ENCODE results near the gene UBE2L3. TPM values are rescaled to one million over a fixed set of nuclear protein-coding genes. Genes with fewer than 3 reads are reported as not detected.
"Not testable (repeated sequence)": the region's sequence is repeated elsewhere in the genome, so short reads cannot be mapped to it uniquely, and the experiment has no call there.

Gene UBE2L3
- total RNA-seq, 4 donors from 2014 or later = 12.1 to 41.6 (median 24.1) TPM

DNA sequence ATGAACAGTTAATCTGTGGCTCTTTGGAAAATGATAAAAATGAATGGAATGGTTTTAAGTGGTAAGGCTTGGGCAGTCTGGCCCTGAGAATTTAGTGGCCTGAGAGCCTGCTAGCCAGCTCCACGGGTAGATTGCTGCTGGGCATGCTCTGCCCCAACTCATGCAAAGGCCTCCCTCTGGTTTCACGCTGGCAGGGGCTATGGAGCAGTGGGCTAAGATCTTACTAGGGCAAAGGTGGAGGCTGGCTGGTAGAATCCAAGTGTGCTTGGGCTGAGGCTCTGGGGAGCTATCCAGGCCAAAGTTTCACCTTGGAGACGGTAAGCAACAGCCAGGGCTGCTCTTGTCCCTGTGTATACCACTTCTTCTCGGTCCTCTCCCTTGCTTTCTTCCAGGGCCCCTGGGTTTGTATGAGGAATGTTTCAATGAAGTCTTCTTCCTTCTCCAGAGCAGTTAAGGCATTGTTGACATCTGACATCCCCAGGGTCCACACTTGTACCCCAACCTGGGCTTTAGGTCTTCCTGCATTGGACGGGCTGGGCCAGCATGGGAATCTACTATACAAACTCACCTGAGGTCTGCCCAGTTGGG lies 27.4 kb downstream of the UBE2L3 start:
- H3K27ac ChIP-seq = no peak overlapping the region
- no peaks in the 10 kb centered on the region for H3K27me3 ChIP-seq
- no peak overlapping the region for H3K4me3 ChIP-seq
- H3K4me1 ChIP-seq = peaks cover 0 to 3% of the 10 kb centered on the region in 2 donors
- H3K9me3 ChIP-seq = no peaks in the 10 kb centered on the region
- TF ChIP-seq POLR2A (IDR thresholded peaks at IDR 0.05) = no peak
- TF ChIP-seq, protein P1, sequence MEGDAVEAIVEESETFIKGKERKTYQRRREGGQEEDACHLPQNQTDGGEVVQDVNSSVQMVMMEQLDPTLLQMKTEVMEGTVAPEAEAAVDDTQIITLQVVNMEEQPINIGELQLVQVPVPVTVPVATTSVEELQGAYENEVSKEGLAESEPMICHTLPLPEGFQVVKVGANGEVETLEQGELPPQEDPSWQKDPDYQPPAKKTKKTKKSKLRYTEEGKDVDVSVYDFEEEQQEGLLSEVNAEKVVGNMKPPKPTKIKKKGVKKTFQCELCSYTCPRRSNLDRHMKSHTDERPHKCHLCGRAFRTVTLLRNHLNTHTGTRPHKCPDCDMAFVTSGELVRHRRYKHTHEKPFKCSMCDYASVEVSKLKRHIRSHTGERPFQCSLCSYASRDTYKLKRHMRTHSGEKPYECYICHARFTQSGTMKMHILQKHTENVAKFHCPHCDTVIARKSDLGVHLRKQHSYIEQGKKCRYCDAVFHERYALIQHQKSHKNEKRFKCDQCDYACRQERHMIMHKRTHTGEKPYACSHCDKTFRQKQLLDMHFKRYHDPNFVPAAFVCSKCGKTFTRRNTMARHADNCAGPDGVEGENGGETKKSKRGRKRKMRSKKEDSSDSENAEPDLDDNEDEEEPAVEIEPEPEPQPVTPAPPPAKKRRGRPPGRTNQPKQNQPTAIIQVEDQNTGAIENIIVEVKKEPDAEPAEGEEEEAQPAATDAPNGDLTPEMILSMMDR (IDR thresholded peaks at IDR 0.05) = no peak
- H3K36me3 ChIP-seq = no peaks in the 10 kb centered on the region
- DNase-seq = no peak
- intact Hi-C loops (cut with DNase I; ENCODE audit: low total_unique reads) = no loop called here

- H3K36me3 ChIP-seq; H3K27me3 ChIP-seq; H3K27ac ChIP-seq; DNase-seq; H3K9me3 ChIP-seq; H3K4me3 ChIP-seq; H3K4me1 ChIP-seq; intact Hi-C loops (cut with DNase I; ENCODE audit: low total_unique reads): not testable (repeated sequence)
These were observed 29.0 kb downstream of the UBE2L3 start for GRCh38 chr22:21596356-21597135.

DNA sequence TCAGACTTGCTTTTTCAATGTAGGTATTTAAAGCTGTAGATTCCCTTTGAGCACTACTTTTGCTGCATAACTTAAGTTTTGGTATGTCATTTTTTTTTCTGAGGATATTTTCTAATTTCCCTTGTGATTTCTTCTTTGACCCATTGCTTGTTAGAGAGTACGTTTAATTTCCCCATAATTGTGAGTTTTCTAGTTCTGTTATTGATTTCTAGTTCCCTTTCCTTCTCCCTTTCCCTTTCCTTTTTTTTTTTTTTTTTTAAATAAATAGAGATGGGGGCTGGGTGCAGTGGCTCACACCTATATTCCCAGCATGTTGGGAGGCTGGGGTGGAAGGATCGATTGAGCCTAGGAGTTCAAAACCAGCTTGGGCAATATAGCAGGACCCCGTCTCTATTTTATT lies 30.8 kb downstream of the UBE2L3 start:
- no peaks in the 10 kb centered on the region for H3K4me1 ChIP-seq
- no peaks in the 10 kb centered on the region for H3K9me3 ChIP-seq
- H3K27me3 ChIP-seq = no peaks in the 10 kb centered on the region
- no peak overlapping the region for H3K4me3 ChIP-seq
- intact Hi-C loops (cut with DNase I; ENCODE audit: low total_unique reads) = no loop called here
- TF ChIP-seq POLR2A (IDR thresholded peaks at IDR 0.05) = no peak
- TF ChIP-seq, protein P1 (IDR thresholded peaks at IDR 0.05) = no peak
- H3K36me3 ChIP-seq = no peaks in the 10 kb centered on the region
- no peak for DNase-seq
- no peak overlapping the region for H3K27ac ChIP-seq

GRCh38 chr22:21599053-21599893 lies 31.8 kb downstream of the UBE2L3 start:
- no peaks in the 10 kb centered on the region for H3K36me3 ChIP-seq
- no peak for DNase-seq
- TF ChIP-seq, protein P1 (IDR thresholded peaks at IDR 0.05) = no peak
- TF ChIP-seq POLR2A (IDR thresholded peaks at IDR 0.05) = no peak
- intact Hi-C loops (cut with DNase I; ENCODE audit: low total_unique reads) = no loop called here
- H3K27me3 ChIP-seq = no peaks in the 10 kb centered on the region
- H3K27ac ChIP-seq = no peak overlapping the region
- H3K4me1 ChIP-seq = no peaks in the 10 kb centered on the region
- H3K4me3 ChIP-seq = no peak overlapping the region
- no peaks in the 10 kb centered on the region for H3K9me3 ChIP-seq

GRCh38 chr22:21602579-21602978 lies 35.1 kb downstream of the UBE2L3 start:
- intact Hi-C loops (cut with DNase I; ENCODE audit: low total_unique reads) = no loop called here
- Histone ChIP-seq H3K27me3 (no peaks in the 10 kb centered on the region), H3K27ac (no peak overlapping the region), H3K36me3 (no peaks in the 10 kb centered on the region), H3K9me3 (no peaks in the 10 kb centered on the region), H3K4me3 (no peak overlapping the region), H3K4me1 (no peaks in the 10 kb centered on the region)
- TF ChIP-seq POLR2A (IDR thresholded peaks at IDR 0.05) = no peak
- TF ChIP-seq, protein P1 (IDR thresholded peaks at IDR 0.05) = no peak
- no peak for DNase-seq
